HG03175 (cell line): ENCODE measurements around the gene CLMN.
A peak's percentile ranks its signal among the peaks of the same experiment; 100 is the strongest.

ENCODE experiments used
- ATAC-seq: cut with Tn5 transposase; IDR thresholded peaks from one replicate; pipeline ENCODE4 v1.9.1; 2021; ENCODE audit warnings: mild to moderate bottlenecking, moderate library complexity; ENCODE audit not compliant: unreplicated experiment

CLMN gene

DNA sequence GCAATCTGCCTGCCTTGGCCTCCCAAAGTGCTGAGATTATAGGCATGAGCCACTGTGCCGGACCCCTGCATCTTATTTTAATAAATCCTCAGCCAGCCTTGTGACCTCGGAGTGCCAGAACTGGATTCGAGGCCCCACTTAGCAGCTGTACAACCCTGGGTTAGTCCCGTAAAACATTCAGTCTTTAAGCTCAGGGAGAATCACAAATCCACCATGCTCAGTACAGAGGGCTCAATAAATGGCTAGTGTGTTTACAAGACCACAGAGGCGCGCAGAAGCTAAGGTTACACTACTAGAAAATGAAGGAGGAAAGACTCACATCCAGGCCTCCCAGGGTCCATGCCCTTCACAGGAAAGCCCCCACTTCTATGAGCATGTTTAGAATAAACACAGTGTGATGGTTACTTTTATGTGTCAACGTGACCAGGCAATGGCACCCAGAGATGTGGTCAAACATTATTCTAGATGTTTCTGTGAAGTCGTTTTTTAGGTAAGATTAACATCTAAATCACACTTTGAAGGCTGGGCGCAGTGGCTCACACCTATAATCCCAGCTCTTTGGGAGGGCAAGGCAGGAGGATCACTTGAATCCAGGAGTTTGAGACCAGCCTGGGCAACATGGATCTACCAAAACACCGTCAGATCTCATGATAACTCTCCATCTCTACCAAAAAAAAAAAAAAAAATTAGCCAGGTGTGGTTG lies 55.3 kb downstream of the CLMN start:
- no peak for ATAC-seq

DNA sequence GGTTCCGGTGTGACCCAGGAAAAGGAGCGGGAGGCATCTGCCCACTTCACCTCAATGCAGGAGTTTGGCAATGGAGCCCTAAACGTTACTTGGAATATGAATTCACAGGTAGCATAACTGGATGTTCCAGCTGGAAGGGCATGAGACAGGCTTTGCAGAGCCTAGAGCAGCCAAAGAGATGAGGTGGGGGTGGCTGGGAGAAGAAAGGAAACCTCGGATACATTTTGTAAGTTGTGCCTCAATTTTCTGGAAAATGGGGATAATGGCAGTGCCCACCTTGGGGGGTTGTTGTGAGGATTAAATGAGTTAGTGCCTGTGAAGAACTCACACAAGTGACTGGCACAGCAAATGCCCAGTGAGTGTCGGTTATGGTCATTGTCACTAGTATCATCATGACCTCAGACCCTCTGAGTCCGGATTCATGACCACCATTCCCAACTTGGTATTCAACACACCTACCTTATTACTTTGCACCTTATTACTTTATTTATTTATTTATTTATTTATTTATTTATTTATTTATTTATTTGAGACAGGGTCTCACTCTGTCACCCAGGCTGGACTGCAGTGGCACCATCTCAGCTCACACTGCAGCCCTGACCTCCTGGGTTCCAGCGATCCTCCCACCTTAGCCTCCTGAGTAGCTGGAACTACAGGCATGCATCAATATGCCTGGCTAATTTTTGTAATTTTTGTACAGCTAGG lies 56.0 kb downstream of the CLMN start:
- ATAC-seq = no peak

DNA sequence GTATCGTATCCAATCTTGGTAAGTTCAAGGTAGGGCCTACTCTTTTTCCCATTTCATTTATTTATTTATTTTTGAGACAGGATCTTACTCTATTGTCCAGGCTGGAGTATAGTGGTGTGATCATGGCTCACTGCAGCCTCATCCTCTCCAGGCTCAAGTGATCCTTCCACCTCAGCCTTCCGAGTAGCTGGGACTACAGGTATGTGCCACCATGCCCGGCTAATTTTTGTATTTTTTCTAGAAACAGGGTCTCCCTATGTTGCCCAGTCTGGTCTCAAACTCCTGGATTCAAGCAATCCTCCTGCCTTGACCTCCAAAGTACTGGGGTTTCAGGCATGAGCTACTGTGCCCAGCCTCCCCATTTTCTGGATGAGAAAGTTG lies 57.2 kb downstream of the CLMN start:
- no peak for ATAC-seq

DNA sequence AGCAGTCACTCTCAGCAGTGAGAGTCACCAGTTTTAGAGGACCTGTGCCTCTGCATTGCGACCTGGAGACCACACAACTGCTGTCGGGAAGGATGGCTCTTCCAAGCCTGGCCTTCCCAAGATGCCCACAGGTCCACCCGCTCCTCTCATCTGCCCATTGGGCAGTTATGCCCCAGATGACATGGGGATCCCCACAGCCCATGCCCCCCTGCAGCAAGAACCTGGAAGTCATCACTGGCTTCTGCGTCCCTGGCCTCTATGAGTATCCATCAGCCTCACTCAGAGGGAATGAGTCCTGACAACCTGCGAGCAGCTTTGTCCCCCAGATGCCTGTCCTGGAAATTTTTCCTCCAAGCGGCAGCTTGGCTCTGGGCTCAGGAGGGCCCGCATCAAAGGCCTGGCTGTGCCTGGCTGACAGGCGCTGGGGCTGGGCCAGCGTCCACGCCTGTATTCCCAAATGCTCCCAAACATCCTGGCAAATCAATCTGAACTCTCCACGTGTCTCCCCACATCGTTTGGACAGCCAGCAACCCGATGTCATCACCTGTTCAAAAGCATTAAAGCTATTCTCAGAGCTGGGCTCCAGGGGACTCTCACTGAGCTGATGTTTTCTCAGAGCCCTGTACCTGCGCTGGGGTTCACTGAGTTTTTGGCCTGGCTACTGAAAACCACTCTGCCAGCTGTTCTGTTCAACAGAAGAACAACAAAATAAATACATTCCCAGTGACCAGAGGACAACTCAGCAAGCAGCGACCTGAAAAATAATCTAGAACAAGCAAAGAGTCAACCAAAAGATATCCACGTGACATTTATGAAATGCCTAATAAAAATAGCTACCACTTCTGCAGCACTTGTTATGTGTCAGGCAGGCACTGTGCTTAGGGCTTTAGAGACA lies 57.8 kb downstream of the CLMN start:
- no peak for ATAC-seq

DNA sequence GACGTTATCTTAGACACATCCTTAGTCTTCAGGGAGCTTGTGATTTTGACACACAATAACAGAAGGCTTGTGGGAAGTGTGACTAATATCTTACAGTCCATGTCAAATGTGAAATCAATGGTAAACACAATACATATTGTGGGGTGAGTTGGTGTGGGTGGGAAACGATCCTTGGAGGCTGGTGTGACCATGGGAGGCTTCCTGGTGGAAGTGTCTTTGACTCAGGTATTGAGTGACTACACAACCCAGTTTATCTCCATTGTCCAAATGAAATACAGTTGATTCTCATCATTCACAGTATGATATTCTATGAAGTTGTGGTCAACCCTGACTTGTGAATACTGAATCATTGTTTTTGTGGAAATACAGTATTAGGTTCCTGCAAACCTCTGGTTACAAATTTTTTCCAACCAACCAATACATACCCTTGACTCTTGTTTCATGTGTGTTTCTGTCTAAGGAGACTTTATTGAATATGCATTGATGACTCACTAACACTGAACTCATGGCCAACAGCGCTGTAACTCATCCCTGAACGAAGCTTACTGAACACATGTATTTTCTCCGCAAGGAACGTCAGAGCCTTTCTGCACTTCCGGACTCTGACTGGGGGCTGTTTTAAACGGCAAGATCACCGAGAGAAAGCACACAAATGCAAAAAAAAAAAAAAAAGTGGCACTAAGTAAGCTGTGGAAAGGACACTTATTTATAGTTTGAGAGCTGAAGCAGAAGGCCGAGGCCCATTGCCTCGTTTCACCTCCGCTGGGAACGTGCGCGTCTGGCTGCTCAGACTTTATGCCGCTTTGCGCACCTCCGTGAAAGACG lies 59.0 kb downstream of the CLMN start:
- ATAC-seq = no peak

DNA sequence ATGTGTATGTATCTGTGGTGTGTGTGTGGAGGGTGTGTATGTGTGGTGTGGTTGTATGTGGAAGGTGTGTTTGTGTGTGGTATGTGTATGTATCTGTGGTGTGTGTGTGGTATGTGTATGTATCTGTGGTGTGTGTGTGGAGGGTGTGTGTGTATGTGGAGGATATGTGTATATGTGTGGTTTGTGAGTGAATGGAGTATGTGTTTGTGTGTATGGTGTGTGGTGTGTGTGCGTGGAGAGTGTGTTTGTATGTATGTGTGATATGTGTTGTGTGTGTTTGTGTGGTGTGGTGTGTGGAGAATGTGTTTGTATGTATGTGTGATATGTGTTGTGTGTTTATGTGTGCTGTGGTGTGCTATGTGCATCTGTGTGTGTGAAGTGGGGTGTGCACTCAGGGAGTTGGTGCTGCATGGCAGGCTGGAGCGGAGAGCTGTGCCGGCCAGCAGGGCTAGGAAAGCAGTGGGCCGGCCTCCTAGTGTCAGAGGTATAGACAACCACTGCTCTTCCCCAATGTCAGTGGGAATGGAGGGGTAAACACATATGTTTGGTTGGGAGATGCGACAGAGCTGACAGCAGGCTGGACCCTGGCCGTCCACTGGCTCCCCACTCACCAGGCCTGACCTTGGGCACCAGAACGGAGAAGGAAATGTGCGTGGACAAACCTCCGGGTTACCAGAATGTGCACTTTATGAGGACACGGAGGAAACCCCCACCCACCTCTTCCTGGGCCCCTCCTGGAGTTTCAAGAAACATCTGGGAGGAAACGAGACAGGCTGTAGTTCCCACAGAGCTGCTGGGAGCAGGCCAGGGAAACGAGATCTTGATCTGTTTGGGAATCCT lies 60.7 kb downstream of the CLMN start:
- ATAC-seq = no peak

DNA sequence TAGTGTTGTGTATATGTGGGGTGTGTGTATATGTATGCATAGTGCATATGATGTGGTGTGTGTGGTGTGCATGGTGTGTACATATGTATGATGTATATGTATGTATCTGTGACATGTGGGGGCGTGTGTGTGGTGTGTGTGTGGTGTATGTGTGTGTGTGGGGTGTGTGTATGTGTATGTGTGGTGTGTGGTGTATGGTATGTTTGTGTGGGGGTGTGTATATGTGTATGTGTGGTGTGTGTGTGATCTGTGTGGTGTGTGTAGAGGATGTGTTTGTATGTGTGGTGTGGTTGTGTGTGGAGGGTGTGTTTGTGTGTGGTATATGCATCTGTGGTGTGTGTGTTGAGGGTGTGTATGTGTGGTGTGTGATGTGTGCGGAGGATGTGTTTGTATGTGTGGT lies 61.6 kb downstream of the CLMN start:
- ATAC-seq = no peak

DNA sequence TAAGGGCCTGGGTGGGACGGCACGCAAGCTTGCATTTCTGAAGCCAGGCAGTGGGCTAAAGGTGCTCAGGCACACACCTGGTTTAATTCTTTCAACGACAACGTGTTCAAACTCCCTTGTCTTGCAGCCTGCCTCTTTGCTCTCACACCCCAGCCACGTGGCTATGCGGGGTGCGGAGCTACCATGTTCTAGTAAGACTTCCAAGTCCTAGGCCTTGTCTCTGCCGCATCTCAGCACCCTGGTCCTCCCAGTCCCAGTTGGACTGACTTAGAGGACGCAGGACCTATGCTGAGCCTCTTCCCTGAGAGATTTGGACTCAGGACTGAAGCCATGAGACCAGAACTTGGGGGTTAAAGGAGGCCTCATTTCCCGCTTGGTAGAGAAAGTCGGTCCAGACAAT lies 62.2 kb downstream of the CLMN start:
- ATAC-seq = no peak

DNA sequence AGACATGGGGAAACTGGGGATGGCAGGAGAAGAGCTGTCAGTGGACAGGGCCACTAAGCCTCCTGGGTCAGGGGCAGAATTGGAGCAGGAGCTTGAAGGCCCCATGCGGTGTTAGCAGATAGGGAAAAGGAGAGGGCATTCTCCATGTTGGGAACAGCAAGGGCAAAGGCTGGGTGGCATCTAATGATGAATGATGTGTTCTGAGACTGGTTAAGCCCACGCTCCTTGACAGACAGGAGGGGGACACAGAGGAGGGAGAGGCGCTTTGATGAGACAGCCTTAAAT lies 63.0 kb downstream of the CLMN start:
- ATAC-seq = no peak

DNA sequence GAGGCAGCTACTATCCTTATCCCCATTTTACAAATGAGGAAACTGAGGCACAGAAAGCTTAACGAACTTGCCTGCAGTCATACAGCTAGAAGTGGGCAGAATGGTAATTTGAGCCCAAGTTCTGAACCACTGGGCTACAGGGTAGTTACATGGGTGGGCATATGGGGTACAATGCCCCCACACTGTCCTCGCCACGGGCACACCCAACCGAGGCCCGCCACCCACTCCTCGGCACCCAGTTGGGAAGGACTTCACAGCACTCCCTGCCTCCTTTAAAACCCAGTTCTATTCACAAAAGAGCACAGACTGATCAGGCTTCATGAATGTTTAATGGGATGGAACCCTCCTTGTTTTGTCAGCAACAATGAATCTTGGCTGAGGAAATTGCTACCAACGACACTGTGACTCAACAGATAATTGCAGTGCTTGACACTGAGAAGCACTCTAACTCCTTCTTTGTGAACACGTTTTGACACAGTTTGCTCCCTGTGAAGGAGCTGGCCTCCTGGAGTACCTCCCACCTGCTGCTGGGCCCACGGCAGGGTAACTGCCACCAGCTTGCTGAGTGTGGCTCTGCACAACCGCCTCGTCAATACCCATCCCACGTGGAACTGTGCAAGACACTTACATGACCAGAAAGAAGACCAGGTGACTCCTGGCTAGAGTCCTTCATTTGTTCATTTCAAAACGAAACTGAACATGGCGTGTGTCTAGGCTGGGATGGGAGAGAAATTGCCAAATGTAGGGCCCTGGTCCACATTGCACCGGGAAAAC lies 63.5 kb downstream of the CLMN start:
- ATAC-seq = no peak

DNA sequence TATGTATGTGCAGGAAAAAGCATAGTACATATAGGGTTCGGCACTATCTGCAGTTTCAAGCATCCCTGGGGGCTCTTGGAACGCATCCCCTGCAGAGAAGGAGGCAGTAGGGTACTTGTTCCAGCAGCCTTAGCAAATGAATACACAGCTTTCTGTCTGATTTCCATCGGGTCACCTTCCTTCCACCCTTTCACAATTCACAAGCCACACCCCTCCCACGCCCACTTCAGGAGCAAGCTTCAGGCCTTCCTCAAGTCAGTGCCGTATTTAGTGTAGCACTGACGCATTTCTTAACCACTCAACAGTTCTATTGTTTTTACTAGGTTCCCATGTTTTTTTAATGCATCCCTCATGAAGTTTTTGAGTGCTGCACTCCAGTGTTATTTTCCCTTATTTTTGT lies 64.2 kb downstream of the CLMN start:
- ATAC-seq = peak; percentile 22

DNA sequence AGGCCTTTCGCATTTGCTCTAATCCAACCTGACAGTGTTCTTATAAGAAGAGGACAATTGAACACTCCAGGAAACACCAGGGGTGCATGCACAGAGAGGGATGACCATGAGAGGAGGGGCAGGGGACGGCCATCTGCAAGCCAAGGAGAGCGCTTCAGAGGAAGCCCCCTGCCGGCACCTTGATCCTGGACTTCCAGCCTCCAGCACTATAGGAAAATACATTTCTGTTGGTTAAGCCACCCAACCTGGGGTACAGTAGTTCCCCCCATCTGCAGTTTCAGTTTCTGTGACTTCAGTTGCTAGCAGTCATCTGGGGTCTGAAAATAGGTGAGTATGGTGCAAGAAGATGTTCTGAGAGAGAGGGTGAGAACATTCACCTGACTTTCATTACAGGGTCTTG lies 64.7 kb downstream of the CLMN start:
- peak; percentile 67 for ATAC-seq

DNA sequence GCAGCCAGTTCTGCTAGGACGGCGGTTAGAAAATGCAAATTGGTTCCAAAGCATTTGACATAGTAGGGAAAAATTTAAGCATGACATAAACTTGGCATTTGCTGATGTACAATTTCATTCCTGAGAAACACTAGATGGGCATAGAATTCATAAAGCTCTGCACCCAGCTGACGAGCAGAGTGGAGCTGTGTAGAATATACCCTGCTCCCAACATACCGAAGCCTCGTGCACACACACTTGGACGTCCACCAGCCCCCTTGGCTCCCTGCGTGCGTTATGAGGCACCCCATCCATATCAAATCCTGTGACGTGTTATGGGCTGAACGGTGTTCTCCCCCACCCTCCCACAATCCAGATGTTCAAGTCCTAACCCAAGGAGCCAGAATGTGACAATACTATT lies 65.4 kb downstream of the CLMN start:
- no peak for ATAC-seq

DNA sequence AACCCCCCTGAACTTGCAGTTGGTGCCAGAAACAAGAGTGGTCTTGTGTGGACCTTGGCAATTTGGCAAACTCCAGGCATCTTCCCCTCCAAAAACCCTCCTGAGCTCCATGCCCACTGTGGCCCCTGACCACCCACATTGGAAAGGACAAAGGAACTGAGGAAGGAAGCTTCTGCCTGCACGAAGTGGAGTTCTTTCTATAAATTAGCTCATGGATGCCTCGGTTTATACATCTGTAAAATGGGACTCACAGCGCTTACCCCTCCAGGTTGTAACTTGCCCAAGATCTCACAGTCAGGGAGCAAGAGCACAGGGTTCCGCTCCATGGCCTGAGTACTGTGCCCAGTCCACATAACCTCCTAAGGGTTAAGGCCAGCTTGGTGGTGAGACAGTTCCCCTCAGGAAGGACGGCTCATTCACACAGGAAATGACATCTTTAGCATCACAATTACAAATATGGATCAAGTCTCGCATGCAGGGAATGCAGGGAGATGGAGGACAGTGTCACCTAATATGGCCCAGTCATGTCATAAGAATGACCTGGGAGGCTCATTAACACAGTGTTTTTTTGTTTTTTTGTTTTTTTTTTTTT lies 66.6 kb downstream of the CLMN start:
- no peak for ATAC-seq

DNA sequence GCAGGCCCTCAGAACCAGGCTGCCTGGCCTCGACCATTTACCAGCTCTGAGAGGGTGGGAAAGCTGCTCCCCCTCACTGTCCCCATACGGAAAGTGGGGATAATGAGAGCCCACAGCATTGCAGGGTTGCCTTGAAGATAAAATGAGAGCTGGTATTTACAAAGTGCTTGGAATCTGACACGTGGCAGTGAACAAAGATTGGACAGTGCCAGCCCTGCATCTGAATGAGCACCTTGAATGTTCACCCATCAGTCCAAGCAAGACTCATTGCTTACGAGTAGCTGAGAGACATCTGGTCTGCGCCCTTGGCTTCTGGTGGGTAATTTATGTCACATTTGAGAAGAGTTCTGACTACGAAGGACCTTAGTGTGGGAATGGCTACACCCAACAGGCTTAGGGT lies 67.5 kb downstream of the CLMN start:
- ATAC-seq = no peak

DNA sequence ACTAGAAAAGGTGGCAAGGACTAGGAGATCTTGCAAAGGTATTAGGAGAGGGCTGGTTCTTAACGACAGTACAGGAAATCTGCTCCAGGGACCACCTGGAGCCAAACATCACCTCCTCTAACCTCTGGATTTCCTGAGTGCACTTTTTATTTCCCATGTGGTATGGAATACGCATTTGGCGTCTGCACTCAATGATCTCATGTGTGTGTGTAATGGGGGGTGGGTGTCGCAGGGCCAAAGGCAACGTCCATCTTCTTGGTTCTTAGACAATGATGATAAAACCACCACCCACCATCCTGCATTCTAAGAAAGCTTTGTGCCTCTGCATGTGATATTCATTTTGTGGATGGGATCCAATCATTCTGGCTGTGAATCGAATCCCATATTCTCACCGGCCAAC lies 68.8 kb downstream of the CLMN start:
- ATAC-seq = no peak

DNA sequence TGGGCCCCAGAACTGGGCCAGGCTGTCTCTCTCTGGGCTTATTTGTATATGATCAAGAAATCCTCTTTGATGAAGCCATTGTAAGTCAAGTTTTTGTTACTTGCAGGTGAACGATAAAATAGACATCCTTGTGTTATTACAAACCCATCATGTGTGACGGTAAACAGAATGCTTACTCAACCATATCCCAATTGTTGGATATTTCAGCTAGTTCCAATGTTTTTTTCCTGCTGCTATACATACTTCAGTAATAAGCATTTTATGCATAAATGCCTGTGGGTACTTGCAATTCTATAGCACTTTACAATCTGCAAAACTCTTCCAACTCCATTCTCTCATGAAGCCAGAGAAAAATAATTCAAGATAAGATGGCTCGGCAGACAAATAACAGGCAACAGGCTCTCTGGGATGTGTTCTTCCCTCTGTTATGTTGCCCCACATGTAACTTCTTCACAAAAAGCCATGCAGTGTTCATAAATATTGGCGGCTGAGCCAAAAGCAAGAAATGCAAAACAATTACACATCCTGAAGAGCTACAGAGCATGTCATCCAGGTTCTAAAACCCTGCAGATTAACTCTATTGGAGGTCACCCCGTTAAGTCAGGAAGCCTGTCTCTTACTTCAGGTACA lies 69.5 kb downstream of the CLMN start:
- ATAC-seq = no peak

DNA sequence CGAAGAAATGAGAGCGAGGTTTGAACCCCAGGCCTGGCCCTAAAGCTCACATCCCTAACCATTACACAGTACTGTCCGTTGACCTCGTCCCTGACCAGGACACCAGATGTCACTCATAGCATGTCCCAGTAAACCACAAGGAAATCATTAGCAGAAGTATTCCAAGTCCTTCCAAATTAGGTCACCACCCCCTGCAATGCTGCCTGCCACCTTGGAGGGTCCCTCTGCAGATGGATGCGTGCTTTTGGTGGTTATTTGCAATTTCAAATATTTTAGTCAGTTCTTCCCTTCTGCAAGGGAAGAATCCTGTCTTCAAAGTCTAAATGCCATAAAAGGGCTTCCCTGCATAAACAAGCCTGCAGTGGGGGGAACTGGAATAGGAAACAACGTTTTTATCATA lies 71.3 kb downstream of the CLMN start:
- no peak for ATAC-seq

DNA sequence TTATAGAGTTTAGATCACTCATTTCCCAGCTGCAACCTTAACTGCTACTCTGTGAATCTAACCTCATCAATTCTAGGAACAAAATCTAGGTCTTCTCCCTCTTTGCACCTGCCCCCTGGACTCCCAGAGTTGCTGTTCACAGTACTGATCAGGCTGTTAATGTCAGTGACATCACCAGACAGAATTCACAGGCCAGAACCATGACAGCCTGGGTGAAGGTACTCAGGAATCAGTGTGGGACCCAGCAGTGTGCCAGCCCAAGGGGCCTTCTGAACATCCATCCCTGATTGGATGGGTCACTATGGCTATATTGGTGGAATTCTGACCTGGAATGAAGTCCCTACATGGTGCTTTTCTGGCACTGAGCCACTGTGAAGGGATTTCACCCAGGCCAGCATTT lies 72.8 kb downstream of the CLMN start:
- ATAC-seq = no peak
